Measurements from ENCODE around the gene NPTX1. TPM values are rescaled to one million over a fixed set of nuclear protein-coding genes. Genes with fewer than 3 reads are reported as not detected.

The NPTX1 gene
- total and polyA plus RNA-seq, 4 donors: under 0.01 TPM; not detected in 3

- TF ChIP-seq YY1 (IDR thresholded peaks at IDR 0.05) (no peak), ZBTB33 (IDR thresholded peaks at IDR 0.05) (no peak)
- Histone ChIP-seq H3K4me1 (ENCODE audit: control insufficient read depth in 4 of 4, insufficient read depth in 4 of 4, low read length in 3 of 4) (peaks cover 0 to 3% (median under 1%) of the 10 kb centered on the region in 4 donors), H3K36me3 (ENCODE audit: control insufficient read depth in 4 of 4, insufficient read depth in 3 of 4, low read depth in 1 of 4, low read length in 3 of 4) (peaks cover 0 to 2% (median 0%) of the 10 kb centered on the region in 4 donors), H3K9me3 (ENCODE audit: control insufficient read depth in 4 of 4, low read length in 3 of 4) (no peaks in the 10 kb centered on the region), H3K9ac (ENCODE audit: low read depth in 1 of 2, low read length in 2 of 2) (no peak overlapping the region), H3K4me3 (ENCODE audit: low read depth in 1 of 3, low read length in 3 of 3) (no peak overlapping the region), H3K27ac (ENCODE audit: low read depth in 1 of 2, low read length in 2 of 2) (no peak overlapping the region), H3K27me3 (ENCODE audit: control insufficient read depth in 4 of 4, insufficient read depth in 4 of 4, low read length in 3 of 4) (no peaks in the 10 kb centered on the region)
- 93% methylated on average over 15 of the region's 15 CpGs for WGBS
- DNase-seq (ENCODE audit: low spot score): no peak
Measured at GRCh38 chr17:80430446-80431245, 45.8 kb downstream of the NPTX1 start.

GRCh38 chr17:80429356-80430275, 46.8 kb downstream of the NPTX1 start:
- H3K9ac ChIP-seq (ENCODE audit: low read depth in 1 of 2, low read length in 2 of 2): no peak overlapping the region
- H3K27ac ChIP-seq (ENCODE audit: low read depth in 1 of 2, low read length in 2 of 2): no peak overlapping the region
- TF ChIP-seq EGR1 (IDR thresholded peaks at IDR 0.05; ENCODE audit: low read depth in 2 of 2) (no peak), HNF4G (IDR thresholded peaks at IDR 0.05) (no peak), YY1 (IDR thresholded peaks at IDR 0.05) (no peak), RXRA (IDR thresholded peaks at IDR 0.05) (no peak), MAX (IDR thresholded peaks at IDR 0.05) (no peak), GABPA (IDR thresholded peaks at IDR 0.05 in 1 of 2, conservative IDR thresholded peaks at IDR 0.05 in 1 of 2) (no peak), JUND (IDR thresholded peaks at IDR 0.05) (no peak), SP1 (IDR thresholded peaks at IDR 0.05) (no peak), REST (IDR thresholded peaks at IDR 0.05) (no peak), CTCF (IDR thresholded peaks at IDR 0.05; ENCODE audit: low read depth, low read length, missing input control) (no peak), TAF1 (conservative IDR thresholded peaks at IDR 0.05) (no peak), ZBTB33 (IDR thresholded peaks at IDR 0.05) (no peak), RAD21 (IDR thresholded peaks at IDR 0.05) (no peak), FOXA2 (IDR thresholded peaks at IDR 0.05) (no peak)
- DNase-seq (ENCODE audit: low spot score): no peak
- peaks cover 0 to 2% (median 0%) of the 10 kb centered on the region in 4 donors for H3K36me3 ChIP-seq (ENCODE audit: control insufficient read depth in 4 of 4, insufficient read depth in 3 of 4, low read depth in 1 of 4, low read length in 3 of 4)
- no peak overlapping the region for H3K4me3 ChIP-seq (ENCODE audit: low read depth in 1 of 3, low read length in 3 of 3)
- peaks cover 0 to 3% (median under 1%) of the 10 kb centered on the region in 4 donors for H3K4me1 ChIP-seq (ENCODE audit: control insufficient read depth in 4 of 4, insufficient read depth in 4 of 4, low read length in 3 of 4)
- WGBS: 96% methylated on average over 33 of the region's 33 CpGs
- H3K27me3 ChIP-seq (ENCODE audit: control insufficient read depth in 4 of 4, insufficient read depth in 4 of 4, low read length in 3 of 4): no peaks in the 10 kb centered on the region
- no peaks in the 10 kb centered on the region for H3K9me3 ChIP-seq (ENCODE audit: control insufficient read depth in 4 of 4, low read length in 3 of 4)
